ENCODE results near the gene ODF2.
"Not testable (repeated sequence)": the region's sequence is repeated elsewhere in the genome, so short reads cannot be mapped to it uniquely, and the experiment has no call there.

ODF2 gene

GRCh38 chr9:128455849-128456612 lies at the start of gene ODF2:
Gene ODF2, plus strand, starts transcription at chr9:128456006. Its CDS starts 86 bp downstream, at chr9:128456092.
- DNase-seq (ENCODE audit: low read depth, low spot score), result peak; percentile 88

- DNase-seq (ENCODE audit: low read depth, low spot score), result no peak
Measured at GRCh38 chr9:128406848-128407391, 48.9 kb upstream of the ODF2 start.

GRCh38 chr9:128408963-128409431 lies 46.8 kb upstream of the ODF2 start:
- DNase-seq (ENCODE audit: low read depth, low spot score), result no peak

- no peak for DNase-seq (ENCODE audit: low read depth, low spot score)
Measured at GRCh38 chr9:128409450-128409849, 46.4 kb upstream of the ODF2 start.

GRCh38 chr9:128409978-128410377 lies 45.8 kb upstream of the ODF2 start:
- no peak for DNase-seq (ENCODE audit: low read depth, low spot score)

- no peak for DNase-seq (ENCODE audit: low read depth, low spot score)
Measured at GRCh38 chr9:128411364-128412119, 44.3 kb upstream of the ODF2 start.

- DNase-seq (ENCODE audit: low read depth, low spot score), result no peak
Measured at GRCh38 chr9:128412120-128412790, 43.6 kb upstream of the ODF2 start.

GRCh38 chr9:128413728-128414127 lies 42.1 kb upstream of the ODF2 start:
- DNase-seq (ENCODE audit: low read depth, low spot score), result not testable (repeated sequence)

- DNase-seq (ENCODE audit: low read depth, low spot score), result no peak
Measured at GRCh38 chr9:128414461-128414860, 41.3 kb upstream of the ODF2 start.

- no peak for DNase-seq (ENCODE audit: low read depth, low spot score)
Measured at GRCh38 chr9:128415281-128415680, 40.5 kb upstream of the ODF2 start.

- DNase-seq (ENCODE audit: low read depth, low spot score), result no peak
Measured at GRCh38 chr9:128416014-128416413, 39.8 kb upstream of the ODF2 start.

- no peak for DNase-seq (ENCODE audit: low read depth, low spot score)
Measured at GRCh38 chr9:128416432-128417019, 39.3 kb upstream of the ODF2 start.

- DNase-seq (ENCODE audit: low read depth, low spot score), result no peak
Measured at GRCh38 chr9:128419061-128419925, 36.5 kb upstream of the ODF2 start.

- DNase-seq (ENCODE audit: low read depth, low spot score), result no peak
Measured at GRCh38 chr9:128420060-128420650, 35.7 kb upstream of the ODF2 start.

GRCh38 chr9:128420651-128421481 lies 34.9 kb upstream of the ODF2 start, which contains the start of gene CERCAM:
Gene CERCAM, plus strand, starts transcription at chr9:128420857. Its CDS starts 21 bp downstream, at chr9:128420878.
- no peak for DNase-seq (ENCODE audit: low read depth, low spot score)

GRCh38 chr9:128421482-128421996 lies 34.3 kb upstream of the ODF2 start:
- no peak for DNase-seq (ENCODE audit: low read depth, low spot score)

GRCh38 chr9:128422022-128422782 lies 33.6 kb upstream of the ODF2 start:
- not testable (repeated sequence) for DNase-seq (ENCODE audit: low read depth, low spot score)

- DNase-seq (ENCODE audit: low read depth, low spot score), result no peak
Measured at GRCh38 chr9:128422783-128423150, 33.0 kb upstream of the ODF2 start.
